ENCODE results near the gene HSD17B2.
"Not testable (repeated sequence)": the region's sequence is repeated elsewhere in the genome, so short reads cannot be mapped to it uniquely, and the experiment has no call there.

HSD17B2 gene

GRCh38 chr16:82083710-82084353 is 48.8 kb downstream of the HSD17B2 start:
- FAIRE-seq = no peak

GRCh38 chr16:82085011-82085779 is 50.1 kb downstream of the HSD17B2 start:
- FAIRE-seq = no peak

GRCh38 chr16:82088483-82088882 is 53.4 kb downstream of the HSD17B2 start:
- FAIRE-seq = no peak

GRCh38 chr16:82091241-82091640 is 56.2 kb downstream of the HSD17B2 start:
- no peak for FAIRE-seq

- FAIRE-seq = no peak
These were observed 57.7 kb downstream of the HSD17B2 start for GRCh38 chr16:82092711-82093110.

GRCh38 chr16:82093666-82094300 is 58.7 kb downstream of the HSD17B2 start:
- no peak for FAIRE-seq

GRCh38 chr16:82094942-82095540 is 60.0 kb downstream of the HSD17B2 start:
- FAIRE-seq = no peak

- FAIRE-seq = no peak
These were observed 61.6 kb downstream of the HSD17B2 start for GRCh38 chr16:82096641-82097040.

- FAIRE-seq = no peak
These were observed 70.1 kb downstream of the HSD17B2 start for GRCh38 chr16:82105107-82105506.

GRCh38 chr16:82108100-82108499 is 73.0 kb downstream of the HSD17B2 start:
- no peak for FAIRE-seq

- no peak for FAIRE-seq
These were observed 73.7 kb downstream of the HSD17B2 start for GRCh38 chr16:82108774-82109173.

GRCh38 chr16:82109266-82109665 is 74.2 kb downstream of the HSD17B2 start:
- not testable (repeated sequence) for FAIRE-seq

- no peak for FAIRE-seq
These were observed 76.9 kb downstream of the HSD17B2 start for GRCh38 chr16:82111944-82112343.

GRCh38 chr16:82113741-82114140 is 78.7 kb downstream of the HSD17B2 start:
- no peak for FAIRE-seq

GRCh38 chr16:82116535-82116934 is 81.5 kb downstream of the HSD17B2 start:
- no peak for FAIRE-seq

GRCh38 chr16:82118749-82119148 is 83.7 kb downstream of the HSD17B2 start:
- no peak for FAIRE-seq

- no peak for FAIRE-seq
These were observed 84.4 kb downstream of the HSD17B2 start for GRCh38 chr16:82119405-82119804.

- no peak for FAIRE-seq
These were observed 89.6 kb downstream of the HSD17B2 start for GRCh38 chr16:82124651-82125050.

GRCh38 chr16:82129881-82130280 is 94.8 kb downstream of the HSD17B2 start:
- FAIRE-seq = no peak

- no peak for FAIRE-seq
These were observed 98.7 kb downstream of the HSD17B2 start for GRCh38 chr16:82133798-82134197.

GRCh38 chr16:82134846-82135245 is 99.8 kb downstream of the HSD17B2 start:
- no peak for FAIRE-seq

GRCh38 chr16:82135844-82136243 is 100.8 kb downstream of the HSD17B2 start:
- FAIRE-seq = no peak

GRCh38 chr16:82136956-82137821 is 102.1 kb downstream of the HSD17B2 start:
- no peak for FAIRE-seq

Measured in G401.6 (cell line).